Forelimb muscle (tissue), 1 donor: Measurements from ENCODE around the gene FCRL1. TPM values are rescaled to one million over a fixed set of nuclear protein-coding genes. Genes with fewer than 3 reads are reported as not detected.

Experiments used
- DNase-seq: peaks from one replicate; pipeline ENCODE4 v3.0.0-alpha.2; 2013; ENCODE audit warnings: low read depth
- polyA plus RNA-seq: library from polyadenylated mRNA; unstranded; fragments of 120-200 nt; gene quantifications from one replicate; pipeline ENCODE4 v1.2.1, GENCODE V29; 2013; ENCODE audit not compliant: insufficient read length

FCRL1 gene
- 0.25 TPM for polyA plus RNA-seq

GRCh38 chr1:157819896-157820295, at the start of gene FCRL1:
FCRL1 (minus strand) TSS chr1:157820120; CDS start chr1:157820037, 83 bp downstream.
- DNase-seq: no peak

- DNase-seq: no peak
Measured at GRCh38 chr1:157868654-157869053, 48.7 kb upstream of the FCRL1 start.

- no peak for DNase-seq
Measured at GRCh38 chr1:157862114-157863070, 42.5 kb upstream of the FCRL1 start.

- DNase-seq: no peak
Measured at GRCh38 chr1:157856538-157856937, 36.6 kb upstream of the FCRL1 start.

GRCh38 chr1:157852476-157852875, 32.6 kb upstream of the FCRL1 start:
- DNase-seq: no peak

GRCh38 chr1:157849229-157849875, 29.4 kb upstream of the FCRL1 start:
- DNase-seq: no peak

GRCh38 chr1:157844089-157844830, 24.3 kb upstream of the FCRL1 start:
- DNase-seq: no peak

GRCh38 chr1:157842939-157843338, 23.0 kb upstream of the FCRL1 start:
- no peak for DNase-seq

GRCh38 chr1:157841708-157842107, 21.8 kb upstream of the FCRL1 start, which contains the start of gene CD5L:
CD5L (minus strand) TSS chr1:157841808; CDS start chr1:157841701, 107 bp downstream.
- no peak for DNase-seq

- no peak for DNase-seq
Measured at GRCh38 chr1:157838966-157839365, 19.0 kb upstream of the FCRL1 start.

- DNase-seq: no peak
Measured at GRCh38 chr1:157834430-157834829, 14.5 kb upstream of the FCRL1 start.

- DNase-seq: no peak
Measured at GRCh38 chr1:157833145-157833544, 13.2 kb upstream of the FCRL1 start.

GRCh38 chr1:157831968-157832626, 12.2 kb upstream of the FCRL1 start:
- no peak for DNase-seq

GRCh38 chr1:157830887-157831286, 11.0 kb upstream of the FCRL1 start:
- no peak for DNase-seq

GRCh38 chr1:157829711-157830110, 9.8 kb upstream of the FCRL1 start:
- DNase-seq: no peak

- no peak for DNase-seq
Measured at GRCh38 chr1:157829210-157829609, 9.3 kb upstream of the FCRL1 start.

- no peak for DNase-seq
Measured at GRCh38 chr1:157820299-157820698, 379 bp upstream of the FCRL1 start.

GRCh38 chr1:157819215-157819614, 705 bp downstream of the FCRL1 start:
- no peak for DNase-seq

GRCh38 chr1:157813269-157813668, 6.7 kb downstream of the FCRL1 start:
- DNase-seq: no peak

GRCh38 chr1:157806431-157807149, 13.3 kb downstream of the FCRL1 start:
- DNase-seq: no peak

- DNase-seq: no peak
Measured at GRCh38 chr1:157803851-157804250, 16.1 kb downstream of the FCRL1 start.
